ENCODE results near the gene ZFYVE21. TPM values are rescaled to one million over a fixed set of nuclear protein-coding genes. Genes with fewer than 3 reads are reported as not detected.
A peak's percentile ranks its signal among the peaks of the same experiment; 100 is the strongest.

The ZFYVE21 gene
- total and polyA plus RNA-seq, 4 experiments from 2014 or later: 17.2 to 18.8 (median 17.7) TPM

DNA sequence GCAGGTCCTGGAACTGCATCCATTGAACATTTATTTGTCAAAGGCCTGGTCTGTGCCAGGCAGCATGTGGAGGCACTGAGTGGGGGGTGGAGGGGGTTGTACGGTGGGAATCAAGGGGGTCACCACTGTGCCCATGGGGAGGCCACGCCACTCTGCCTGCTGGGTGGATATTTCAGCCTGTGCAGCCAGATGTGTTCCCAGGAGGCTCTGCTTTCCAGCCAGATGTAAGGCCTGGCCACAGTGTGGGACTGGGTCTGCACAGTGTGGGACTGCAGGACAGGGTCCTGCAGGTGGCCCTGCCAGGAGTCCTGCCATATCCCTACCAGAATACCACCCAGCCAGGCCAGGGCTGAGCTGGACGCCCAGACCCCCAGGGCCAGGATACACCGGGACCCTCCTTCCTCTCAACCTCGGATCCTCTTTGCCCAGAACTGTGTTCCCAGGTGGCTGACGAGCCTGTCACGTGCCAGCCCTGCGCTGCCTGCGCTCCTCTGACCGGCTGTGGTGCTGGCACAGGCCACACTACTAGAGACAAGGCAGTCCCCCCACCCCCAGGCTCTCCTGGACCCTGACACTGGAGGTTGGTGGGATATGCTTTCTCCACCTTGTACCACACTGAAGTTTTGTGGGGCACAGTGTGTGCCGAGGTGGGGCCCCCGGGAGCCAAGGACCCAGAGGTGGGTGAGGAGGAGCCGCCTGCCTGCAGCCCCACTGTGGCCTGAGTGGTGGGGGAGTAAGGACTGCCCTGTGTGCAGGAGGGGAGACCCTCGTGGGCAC is 17.8 kb upstream of the ZFYVE21 start:
- Mint-ChIP-seq H3K4me3 (no peak overlapping the region), H3K4me1 (peaks cover 4 to 7% (median 5%) of the 10 kb centered on the region in 4 donors), H3K9me3 (no peaks in the 10 kb centered on the region), H3K36me3 (peaks cover 9 to 57% of the 10 kb centered on the region in 2 donors), H3K27me3 (no peaks in the 10 kb centered on the region), H3K27ac (peak overlapping the region in 1 of 7 donors; percentile 58)
- ChIA-PET CTCF (ENCODE audit: partially characterized antibody) (no interaction called here), POLR2A (ENCODE audit: partially characterized antibody) (no interaction called here)
- no peaks in the 10 kb centered on the region for H3K9me3 ChIP-seq (ENCODE audit: control insufficient read depth in 1 of 2, low read length in 2 of 2)
- no peaks in the 10 kb centered on the region for H3K27me3 ChIP-seq (ENCODE audit: insufficient read depth, low read length)
- no peak overlapping the region for H3K27ac ChIP-seq (ENCODE audit: low read depth, low read length)
- no peak overlapping the region for H3K4me3 ChIP-seq (ENCODE audit: low read length in 2 of 2)
- peak in 1 of 5 donors; percentile 30 for DNase-seq
- H3K4me1 ChIP-seq (ENCODE audit: insufficient read depth, low read length): no peaks in the 10 kb centered on the region
- intact Hi-C loops (cut with micrococcal nuclease): no loop called here
- peaks cover 36% of the 10 kb centered on the region for H3K36me3 ChIP-seq (ENCODE audit: insufficient read depth, low read length)

DNA sequence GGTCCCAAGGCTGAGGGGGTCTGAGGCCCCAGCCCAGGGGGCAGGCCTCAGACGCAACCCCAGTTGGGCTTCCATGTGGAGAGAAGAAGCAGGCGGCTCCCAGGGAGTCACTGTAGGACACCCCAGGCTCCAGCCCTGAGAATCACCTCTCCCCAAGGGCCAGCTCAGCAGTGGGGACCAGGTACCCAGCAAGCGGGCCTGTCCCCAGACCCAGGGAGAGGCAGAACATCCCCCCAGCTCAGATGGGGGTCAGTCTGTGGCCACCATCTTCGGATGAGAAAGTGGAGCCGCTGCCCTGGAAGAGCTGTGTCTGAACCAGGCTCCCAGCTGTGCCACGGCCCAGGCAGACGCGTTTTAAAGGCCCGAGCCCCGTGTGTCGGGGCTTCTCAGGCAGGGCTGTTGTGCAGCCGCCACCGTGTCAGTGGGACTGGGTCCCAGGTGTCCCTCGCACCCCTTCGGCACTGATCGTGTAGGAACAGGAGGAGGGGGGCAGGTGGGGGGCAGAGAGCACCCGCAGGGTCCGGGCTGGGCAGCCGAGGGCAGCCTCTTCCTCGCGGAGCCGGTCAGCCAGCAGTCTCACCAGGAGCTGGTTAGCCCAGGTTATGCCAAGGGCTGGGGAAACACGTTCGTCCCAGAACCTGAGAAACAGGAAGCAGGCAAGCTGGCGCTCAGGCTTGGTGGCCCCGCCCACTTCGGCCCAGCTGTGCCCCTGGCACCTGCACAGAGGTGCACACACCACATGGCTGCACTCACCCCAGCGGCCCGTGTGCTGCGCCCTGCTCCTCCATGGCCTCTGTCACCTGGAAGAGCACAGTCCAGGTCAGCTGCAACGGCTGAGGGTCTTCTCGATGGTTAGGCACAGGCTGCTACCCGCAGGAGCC is 17.0 kb upstream of the ZFYVE21 start:
- Histone ChIP-seq H3K27ac (ENCODE audit: low read depth, low read length) (no peak overlapping the region), H3K27me3 (ENCODE audit: insufficient read depth, low read length) (no peaks in the 10 kb centered on the region), H3K4me1 (ENCODE audit: insufficient read depth, low read length) (no peaks in the 10 kb centered on the region), H3K36me3 (ENCODE audit: insufficient read depth, low read length) (peaks cover 28% of the 10 kb centered on the region), H3K4me3 (ENCODE audit: low read length in 2 of 2) (no peak overlapping the region), H3K9me3 (ENCODE audit: control insufficient read depth in 1 of 2, low read length in 2 of 2) (no peaks in the 10 kb centered on the region)
- intact Hi-C loops (cut with micrococcal nuclease): no loop called here
- Mint-ChIP-seq H3K27ac (no peak overlapping the region), H3K36me3 (peaks cover 13 to 57% of the 10 kb centered on the region in 2 donors), H3K9me3 (no peaks in the 10 kb centered on the region), H3K4me1 (peaks cover 4 to 7% (median 5%) of the 10 kb centered on the region in 4 donors), H3K27me3 (no peaks in the 10 kb centered on the region), H3K4me3 (no peak overlapping the region)
- ChIA-PET CTCF (ENCODE audit: partially characterized antibody) (no interaction called here), POLR2A (ENCODE audit: partially characterized antibody) (no interaction called here)
- no peak for DNase-seq

DNA sequence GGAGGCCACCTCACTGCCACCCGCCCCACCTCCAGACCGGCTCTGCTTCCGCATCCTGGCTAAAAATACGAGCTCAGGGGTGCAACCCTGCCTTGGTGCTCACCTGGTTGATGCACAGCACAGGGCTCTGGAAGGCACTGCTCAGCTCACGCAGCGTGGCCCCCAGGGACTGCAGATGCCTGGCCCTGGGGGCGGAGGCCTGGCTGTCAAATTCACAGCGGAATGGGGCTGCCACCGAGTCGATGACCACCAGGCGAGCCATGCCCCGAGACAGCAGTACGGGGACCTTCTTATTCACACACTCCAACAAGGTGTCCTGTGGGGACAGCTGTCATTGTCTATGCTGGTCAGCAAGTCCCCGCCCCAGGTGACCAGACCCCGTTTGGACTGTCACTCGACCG is 16.3 kb upstream of the ZFYVE21 start:
- H3K27ac ChIP-seq (ENCODE audit: low read depth, low read length): no peak overlapping the region
- peak overlapping the region in 2 of 7 donors; percentile 46 to 64 for H3K27ac Mint-ChIP-seq
- no peak overlapping the region for H3K4me3 ChIP-seq (ENCODE audit: low read length in 2 of 2)
- POLR2A ChIA-PET (ENCODE audit: partially characterized antibody): no interaction called here
- no peaks in the 10 kb centered on the region for H3K27me3 ChIP-seq (ENCODE audit: insufficient read depth, low read length)
- peaks cover 4 to 9% (median 5%) of the 10 kb centered on the region in 4 donors for H3K4me1 Mint-ChIP-seq
- peaks cover 14 to 55% of the 10 kb centered on the region in 2 donors for H3K36me3 Mint-ChIP-seq
- intact Hi-C loops (cut with micrococcal nuclease): no loop called here
- H3K36me3 ChIP-seq (ENCODE audit: insufficient read depth, low read length): peaks cover 23% of the 10 kb centered on the region
- no peak for DNase-seq
- no peaks in the 10 kb centered on the region for H3K4me1 ChIP-seq (ENCODE audit: insufficient read depth, low read length)
- no peaks in the 10 kb centered on the region for H3K9me3 Mint-ChIP-seq
- H3K27me3 Mint-ChIP-seq: no peaks in the 10 kb centered on the region
- H3K4me3 Mint-ChIP-seq: no peak overlapping the region
- no peaks in the 10 kb centered on the region for H3K9me3 ChIP-seq (ENCODE audit: control insufficient read depth in 1 of 2, low read length in 2 of 2)
- CTCF ChIA-PET (ENCODE audit: partially characterized antibody): no interaction called here

DNA sequence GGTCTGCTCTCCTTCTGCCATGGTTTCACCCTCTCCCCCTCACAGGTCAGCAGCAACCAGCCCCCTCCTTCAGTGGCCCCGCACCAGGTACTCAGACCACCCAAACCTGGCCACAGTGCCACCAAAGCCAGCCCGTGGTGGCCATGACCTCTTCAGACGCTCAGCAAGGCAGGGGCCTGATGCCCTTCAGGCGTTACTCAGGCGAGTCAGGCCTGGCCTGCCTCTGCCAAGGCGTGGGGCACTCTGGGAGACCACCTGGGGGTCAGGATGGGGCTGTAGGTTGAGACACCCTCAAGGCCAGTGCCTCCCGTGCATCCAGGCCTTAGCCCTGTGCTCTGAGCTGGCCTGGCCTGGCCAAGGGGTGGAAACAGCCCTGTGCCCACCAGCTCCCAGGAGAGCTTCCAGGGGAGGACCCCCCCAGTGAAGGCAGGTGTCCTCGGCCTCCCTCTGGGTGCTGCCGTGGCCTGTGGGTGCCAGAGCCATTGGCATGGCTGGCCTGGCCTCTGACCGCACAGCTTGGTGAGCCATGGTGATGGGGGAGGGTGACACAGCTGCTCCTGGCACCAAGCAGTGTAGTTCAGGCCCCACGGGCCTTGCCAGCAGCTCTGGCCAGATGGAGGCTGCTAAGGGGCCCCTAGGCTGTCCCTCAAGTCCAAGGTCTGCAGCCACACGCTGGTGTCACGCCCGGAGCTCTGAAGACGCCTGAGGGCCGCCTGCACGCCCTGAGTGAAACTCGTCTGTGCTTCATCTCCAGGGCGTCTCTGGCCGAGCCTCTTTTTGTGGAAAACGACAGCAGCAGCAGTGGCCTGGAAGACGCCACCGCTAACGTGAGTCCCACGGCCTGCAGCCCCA is 15.5 kb upstream of the ZFYVE21 start:
- Mint-ChIP-seq H3K27me3 (no peaks in the 10 kb centered on the region), H3K27ac (peak overlapping the region in 3 of 7 donors; percentile 42 to 76 (median 46)), H3K36me3 (peaks cover 14 to 58% of the 10 kb centered on the region in 2 donors), H3K4me1 (peaks cover 4 to 9% (median 5%) of the 10 kb centered on the region in 4 donors), H3K9me3 (peaks cover 0 to 3% (median 0%) of the 10 kb centered on the region in 8 donors), H3K4me3 (no peak overlapping the region)
- no peaks in the 10 kb centered on the region for H3K27me3 ChIP-seq (ENCODE audit: insufficient read depth, low read length)
- H3K27ac ChIP-seq (ENCODE audit: low read depth, low read length): no peak overlapping the region
- ChIA-PET CTCF (ENCODE audit: partially characterized antibody) (no interaction called here), POLR2A (ENCODE audit: partially characterized antibody) (no interaction called here)
- H3K36me3 ChIP-seq (ENCODE audit: insufficient read depth, low read length): peaks cover 19% of the 10 kb centered on the region
- intact Hi-C loops (cut with micrococcal nuclease): no loop called here
- H3K4me1 ChIP-seq (ENCODE audit: insufficient read depth, low read length): no peaks in the 10 kb centered on the region
- DNase-seq: peak in 1 of 5 donors; percentile 27
- no peak overlapping the region for H3K4me3 ChIP-seq (ENCODE audit: low read length in 2 of 2)
- no peaks in the 10 kb centered on the region for H3K9me3 ChIP-seq (ENCODE audit: control insufficient read depth in 1 of 2, low read length in 2 of 2)

DNA sequence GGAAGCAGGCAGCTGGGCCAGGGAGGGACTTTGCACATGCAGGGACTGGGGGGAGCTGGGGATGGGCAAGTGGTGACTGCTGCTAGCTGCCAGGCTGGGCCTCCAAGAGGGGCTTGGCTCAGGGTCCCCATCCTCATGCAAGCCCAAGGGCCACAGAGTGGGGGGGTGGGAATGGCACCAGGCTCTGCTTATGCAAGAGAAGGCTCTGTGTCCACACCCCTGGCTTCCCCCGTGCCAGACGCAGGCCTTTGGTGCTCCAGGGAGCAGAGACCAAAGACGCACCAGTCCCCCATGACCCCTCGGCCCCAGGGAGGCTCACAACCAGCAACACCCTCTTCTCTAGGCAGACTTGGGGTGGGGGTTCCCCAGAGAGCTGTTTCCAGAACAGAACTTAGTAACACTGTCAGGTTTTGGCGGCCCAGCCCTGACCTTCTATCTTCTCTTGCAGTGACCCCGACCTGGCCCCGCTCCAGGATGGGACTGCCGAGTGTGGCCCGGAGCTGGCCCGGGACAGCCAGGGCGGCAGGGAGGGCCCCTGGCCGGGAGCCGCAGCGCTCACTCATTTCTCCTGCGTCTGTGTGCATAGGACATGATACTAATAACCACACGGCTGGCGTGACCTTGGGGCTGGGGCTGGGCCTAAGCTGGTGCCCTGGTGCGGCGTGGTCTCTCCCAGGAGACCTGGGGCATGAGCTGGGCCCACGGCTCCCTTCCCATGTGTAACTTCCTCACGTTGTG is 14.7 kb upstream of the ZFYVE21 start:
- peaks cover 19% of the 10 kb centered on the region for H3K36me3 ChIP-seq (ENCODE audit: insufficient read depth, low read length)
- H3K4me3 ChIP-seq (ENCODE audit: low read length in 2 of 2): no peak overlapping the region
- no peak overlapping the region for H3K27ac Mint-ChIP-seq
- H3K4me1 ChIP-seq (ENCODE audit: insufficient read depth, low read length): no peaks in the 10 kb centered on the region
- no peaks in the 10 kb centered on the region for H3K27me3 ChIP-seq (ENCODE audit: insufficient read depth, low read length)
- H3K27me3 Mint-ChIP-seq: no peaks in the 10 kb centered on the region
- H3K4me3 Mint-ChIP-seq: no peak overlapping the region
- peaks cover 0 to 3% (median 0%) of the 10 kb centered on the region in 8 donors for H3K9me3 Mint-ChIP-seq
- H3K4me1 Mint-ChIP-seq: peaks cover 3 to 9% (median 5%) of the 10 kb centered on the region in 4 donors
- H3K36me3 Mint-ChIP-seq: peaks cover 14 to 54% of the 10 kb centered on the region in 2 donors
- H3K9me3 ChIP-seq (ENCODE audit: control insufficient read depth in 1 of 2, low read length in 2 of 2): no peaks in the 10 kb centered on the region
- no peak for DNase-seq
- intact Hi-C loops (cut with micrococcal nuclease): no loop called here
- ChIA-PET CTCF (ENCODE audit: partially characterized antibody) (no interaction called here), POLR2A (ENCODE audit: partially characterized antibody) (interaction anchor here (1.0 kb wide), 1 partner anchor 15 kb away, joined by 4 read pairs; the partner anchor contains the start of genes XRCC3 and ZFYVE21)
- no peak overlapping the region for H3K27ac ChIP-seq (ENCODE audit: low read depth, low read length)

DNA sequence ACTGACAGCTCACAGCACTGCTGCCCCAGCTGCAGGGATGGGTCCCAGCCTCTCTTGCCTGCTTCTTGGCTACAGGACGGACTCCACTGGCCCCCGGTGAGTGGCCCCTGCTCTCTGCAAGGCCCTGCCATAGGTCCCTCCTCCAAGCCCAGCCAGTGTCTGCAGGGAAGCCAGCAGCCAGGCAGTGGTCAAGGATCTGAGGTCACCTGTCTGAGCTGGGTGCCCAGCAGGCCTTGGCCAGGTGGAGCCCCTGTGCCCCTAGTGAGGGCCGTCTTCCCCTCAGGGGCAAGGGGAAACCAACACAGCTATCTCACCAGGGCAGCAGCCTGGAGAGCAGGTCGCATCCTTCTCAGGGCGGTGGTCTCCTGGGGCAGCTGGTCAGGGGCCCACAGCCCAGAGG is 13.5 kb upstream of the ZFYVE21 start:
- ChIA-PET CTCF (ENCODE audit: partially characterized antibody) (no interaction called here), POLR2A (ENCODE audit: partially characterized antibody) (interaction anchor here (0.9 kb wide), 1 partner anchor 13 kb away, joined by 3 read pairs; the partner anchor contains the start of gene XRCC3)
- Mint-ChIP-seq H3K27me3 (no peaks in the 10 kb centered on the region), H3K27ac (peak overlapping the region in 1 of 7 donors; percentile 65), H3K4me1 (peaks cover 0 to 4% (median 2%) of the 10 kb centered on the region in 4 donors), H3K4me3 (no peak overlapping the region), H3K36me3 (peaks cover 14 to 44% of the 10 kb centered on the region in 2 donors), H3K9me3 (peaks cover 0 to 3% (median 0%) of the 10 kb centered on the region in 8 donors)
- Histone ChIP-seq H3K27me3 (ENCODE audit: insufficient read depth, low read length) (no peaks in the 10 kb centered on the region), H3K4me1 (ENCODE audit: insufficient read depth, low read length) (no peaks in the 10 kb centered on the region), H3K36me3 (ENCODE audit: insufficient read depth, low read length) (peaks cover 12% of the 10 kb centered on the region), H3K4me3 (ENCODE audit: low read length in 2 of 2) (no peak overlapping the region), H3K27ac (ENCODE audit: low read depth, low read length) (no peak overlapping the region), H3K9me3 (ENCODE audit: control insufficient read depth in 1 of 2, low read length in 2 of 2) (no peaks in the 10 kb centered on the region)
- DNase-seq: no peak
- intact Hi-C loops (cut with micrococcal nuclease): no loop called here
